Testis (tissue), 3 donors: ENCODE measurements around the gene KCNQ1. TPM values are rescaled to one million over a fixed set of nuclear protein-coding genes. Genes with fewer than 3 reads are reported as not detected.

Experiments
- DNase-seq: peaks from one replicate; pipeline ENCODE4 v3.0.0-alpha.2; 2019
- H3K27ac ChIP-seq, 2 donors: fragments of 200-600 bp; sonication (generic); one replicate each; pipeline ENCODE4 v1.5.1; 2019
- H3K27me3 ChIP-seq: fragments of 200-600 bp; sonication (generic); one replicate; pipeline ENCODE4 v1.5.1; 2019
- H3K36me3 ChIP-seq: fragments of 200-600 bp; sonication (generic); one replicate; pipeline ENCODE4 v1.5.1; 2017; ENCODE audit warnings: low read depth; ENCODE audit errors: missing control alignments
- H3K4me1 ChIP-seq: fragments of 200-600 bp; sonication (generic); one replicate; pipeline ENCODE4 v1.5.1; 2019
- H3K4me3 ChIP-seq, 2 donors: fragments of 200-600 bp; sonication (generic); one replicate each; pipeline ENCODE4 v1.5.1; 2017 to 2019
- H3K9me3 ChIP-seq: fragments of 200-600 bp; sonication (generic); one replicate; pipeline ENCODE4 v1.5.1; 2017
- POLR2A ChIP-seq: fragments of 450-650 bp; IDR thresholded peaks from one replicate; pipeline ENCODE4 v1.6.1; 2017; ENCODE audit warnings: antibody characterized with exemption, mild to moderate bottlenecking, moderate library complexity
- WGBS, 2 donors: methylation state at CpG; one replicate each; pipeline ENCODE4 v1.1.5; 2018; 5-methylcytosine and 5-hydroxymethylcytosine counted together
- intact Hi-C: fragments of 100-400 bp; cut with DNase I; formaldehyde crosslinking; loops from one replicate; pipeline ENCODE4 v1.15.1; 2023; ENCODE audit warnings: low total_unique reads
- polyA plus RNA-seq: library from polyadenylated mRNA; stranded (reverse); fragments of 350-450 nt; fragmentation: Illumina TruSeq; extraction: RNeasy Lipid Tissue Mini Kit (QIAGEN cat#74804); gene quantifications from one replicate; pipeline ENCODE4 v1.2.3, GENCODE V29; 2014; ENCODE audit warnings: low read depth, low replicate concordance; ENCODE audit not compliant: insufficient read depth
- total RNA-seq, 2 donors: library from RNA; depleted of rRNA; stranded (reverse); fragments of >200 nt; gene quantifications; one replicate each; pipeline ENCODE4 v1.2.3, GENCODE V29; 2016
- TF ChIP-seq, protein P1 (sequence below), 3 experiments: fragments of 450-650 bp in 2 of 3; fragments of 200-600 bp in 1 of 3; sonication (generic) in 1 of 3; IDR thresholded peaks; one replicate each; pipeline ENCODE4 v1.5.1; 2016 to 2019; ENCODE audit warnings: antibody characterized with exemption in 3 of 3, mild to moderate bottlenecking in 2 of 3, moderate library complexity in 1 of 3

KCNQ1 gene
- total and polyA plus RNA-seq, 3 donors from 2014 or later: 6.0 to 24.2 (median 12.8) TPM

DNA sequence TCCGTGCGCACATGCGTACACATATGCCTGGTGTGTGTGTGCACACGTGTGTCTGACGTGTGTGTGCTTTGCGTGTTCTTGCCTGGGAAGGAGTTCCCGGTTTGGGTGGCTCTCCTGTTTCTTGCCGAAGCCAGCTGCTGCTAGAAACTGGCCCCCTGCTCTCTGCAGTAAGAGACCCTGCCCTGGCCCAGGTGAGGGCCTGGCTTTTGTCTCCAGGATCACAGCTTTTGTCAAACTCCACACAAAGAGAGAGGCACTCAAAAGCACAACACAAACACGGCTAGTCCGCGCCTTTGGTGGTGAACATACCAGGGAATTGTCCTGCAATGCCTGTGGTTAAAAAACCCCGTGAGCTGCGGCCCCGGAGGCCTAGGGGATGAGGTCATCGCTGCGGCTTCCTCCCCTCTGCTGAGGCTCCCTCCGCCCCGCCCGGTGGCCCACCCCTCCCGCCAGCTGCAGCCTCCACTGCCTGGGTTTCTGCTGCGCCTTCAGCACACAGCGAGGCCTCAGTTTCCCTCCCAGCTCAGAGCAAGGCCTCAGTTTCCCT, 88.9 kb downstream of the KCNQ1 start:
- Histone ChIP-seq H3K27me3 (no peaks in the 10 kb centered on the region), H3K27ac (no peak overlapping the region), H3K4me1 (peaks cover 7% of the 10 kb centered on the region), H3K9me3 (no peaks in the 10 kb centered on the region), H3K4me3 (peak overlapping the region in 1 of 2 donors; percentile 38), H3K36me3 (no peaks in the 10 kb centered on the region)
- intact Hi-C loops: loop anchor here (2.0 to 5.0 kb wide), 2 partner anchors 106 to 355 kb away; no protein-coding TSS in a partner anchor
- peak; percentile 51 for DNase-seq
- WGBS, 2 donors: 55 to 64% methylated on average over 14 to 22 of the region's 22 CpGs
- TF ChIP-seq, protein P1, sequence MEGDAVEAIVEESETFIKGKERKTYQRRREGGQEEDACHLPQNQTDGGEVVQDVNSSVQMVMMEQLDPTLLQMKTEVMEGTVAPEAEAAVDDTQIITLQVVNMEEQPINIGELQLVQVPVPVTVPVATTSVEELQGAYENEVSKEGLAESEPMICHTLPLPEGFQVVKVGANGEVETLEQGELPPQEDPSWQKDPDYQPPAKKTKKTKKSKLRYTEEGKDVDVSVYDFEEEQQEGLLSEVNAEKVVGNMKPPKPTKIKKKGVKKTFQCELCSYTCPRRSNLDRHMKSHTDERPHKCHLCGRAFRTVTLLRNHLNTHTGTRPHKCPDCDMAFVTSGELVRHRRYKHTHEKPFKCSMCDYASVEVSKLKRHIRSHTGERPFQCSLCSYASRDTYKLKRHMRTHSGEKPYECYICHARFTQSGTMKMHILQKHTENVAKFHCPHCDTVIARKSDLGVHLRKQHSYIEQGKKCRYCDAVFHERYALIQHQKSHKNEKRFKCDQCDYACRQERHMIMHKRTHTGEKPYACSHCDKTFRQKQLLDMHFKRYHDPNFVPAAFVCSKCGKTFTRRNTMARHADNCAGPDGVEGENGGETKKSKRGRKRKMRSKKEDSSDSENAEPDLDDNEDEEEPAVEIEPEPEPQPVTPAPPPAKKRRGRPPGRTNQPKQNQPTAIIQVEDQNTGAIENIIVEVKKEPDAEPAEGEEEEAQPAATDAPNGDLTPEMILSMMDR (IDR thresholded peaks at IDR 0.05): no peak
- no peak for TF ChIP-seq POLR2A

DNA sequence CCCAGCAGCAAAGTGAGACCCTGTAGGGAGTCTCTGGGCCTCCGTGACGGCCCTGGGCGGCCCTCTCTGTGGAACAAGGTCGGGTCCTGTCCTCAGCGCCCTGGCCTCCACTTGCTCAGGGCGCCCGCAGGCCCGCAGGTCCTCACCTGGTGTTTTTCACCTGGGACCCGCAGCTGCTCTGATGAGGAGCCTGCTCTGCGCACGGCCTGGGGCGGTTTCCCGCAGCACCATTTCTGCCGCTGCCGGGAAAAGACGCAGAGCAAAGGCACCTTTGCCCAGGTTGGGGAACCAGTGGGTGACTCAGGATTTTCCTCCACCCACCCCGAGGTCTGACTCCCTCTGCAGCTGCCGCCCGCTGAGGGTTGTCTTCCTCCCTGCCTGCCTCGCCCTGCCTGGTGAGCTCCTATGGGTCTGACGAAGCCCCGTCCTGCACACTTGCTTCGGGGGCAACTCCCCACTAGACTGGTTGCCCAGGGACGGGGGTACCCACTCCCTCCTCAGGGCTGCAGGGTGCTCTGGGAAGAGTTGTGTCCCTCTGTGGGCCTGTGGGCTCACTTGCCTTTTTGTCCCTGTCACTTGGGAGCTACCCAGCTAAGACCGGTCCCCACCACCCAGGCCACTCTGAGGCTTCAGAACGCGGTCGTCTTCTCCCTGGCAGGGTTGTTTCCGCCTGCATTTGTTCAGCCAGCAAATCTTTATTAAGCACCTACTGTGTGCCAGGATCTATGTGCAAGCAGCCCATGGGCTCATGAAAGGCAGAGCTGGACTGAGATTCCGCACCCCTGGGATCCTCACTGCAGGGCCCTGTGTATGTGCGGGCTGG, 89.5 kb downstream of the KCNQ1 start:
- no peaks in the 10 kb centered on the region for H3K27me3 ChIP-seq
- peaks cover 7% of the 10 kb centered on the region for H3K4me1 ChIP-seq
- intact Hi-C loops: loop anchor here (5.0 kb wide), 1 partner anchor 107 kb away; no protein-coding TSS in a partner anchor
- TF ChIP-seq, protein P1 (IDR thresholded peaks at IDR 0.05): no peak
- no peak for TF ChIP-seq POLR2A
- 85 to 87% methylated on average over 8 to 31 of the region's 31 CpGs for WGBS, 2 donors
- DNase-seq: no peak
- H3K27ac ChIP-seq: no peak overlapping the region
- H3K36me3 ChIP-seq: no peaks in the 10 kb centered on the region
- no peaks in the 10 kb centered on the region for H3K9me3 ChIP-seq
- peak overlapping the region in 1 of 2 donors; percentile 38 for H3K4me3 ChIP-seq

DNA sequence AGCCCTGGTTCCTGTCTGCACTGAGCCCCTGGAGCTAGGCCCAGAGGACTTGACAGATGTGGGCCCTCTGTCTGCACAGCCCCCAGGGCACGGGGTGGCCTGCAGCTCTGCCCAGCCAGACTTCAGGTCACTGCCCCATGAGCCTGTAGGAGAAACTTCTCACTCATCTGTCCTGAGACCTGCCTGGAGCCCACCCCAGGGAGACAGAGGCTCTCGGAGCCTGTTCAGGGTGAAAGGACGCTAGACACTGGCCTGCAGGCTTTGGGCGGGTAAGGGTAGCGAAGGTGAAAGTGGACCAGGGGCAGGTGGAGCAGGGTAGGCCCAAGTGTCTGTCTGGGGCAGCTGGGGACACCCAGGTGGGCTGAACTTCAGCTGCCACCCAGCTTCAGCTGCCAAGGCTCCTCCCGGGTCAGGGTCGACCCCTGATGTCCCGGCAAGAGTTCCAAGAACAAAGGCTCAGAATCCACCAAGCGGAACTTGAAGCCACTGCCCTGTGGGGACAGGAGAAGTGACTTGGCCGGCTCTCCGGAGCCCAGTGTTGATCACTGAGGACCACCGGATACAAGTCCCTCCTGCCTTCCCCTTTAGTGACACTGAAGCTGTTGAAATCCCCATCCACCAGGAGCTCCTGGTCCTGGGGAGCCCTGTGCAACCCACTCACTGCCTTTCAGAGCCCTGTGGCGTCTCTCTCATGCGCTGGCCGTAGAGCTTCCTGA, 90.3 kb downstream of the KCNQ1 start:
- TF ChIP-seq POLR2A: no peak
- TF ChIP-seq, protein P1 (IDR thresholded peaks at IDR 0.05): no peak
- Histone ChIP-seq H3K4me1 (peaks cover 7% of the 10 kb centered on the region), H3K9me3 (no peaks in the 10 kb centered on the region), H3K27me3 (no peaks in the 10 kb centered on the region), H3K27ac (no peak overlapping the region), H3K4me3 (no peak overlapping the region), H3K36me3 (no peaks in the 10 kb centered on the region)
- no peak for DNase-seq
- intact Hi-C loops: loop anchor here (5.0 kb wide), 1 partner anchor 108 kb away; no protein-coding TSS in a partner anchor
- 91 to 92% methylated on average over 5 to 13 of the region's 15 CpGs for WGBS, 2 donors

DNA sequence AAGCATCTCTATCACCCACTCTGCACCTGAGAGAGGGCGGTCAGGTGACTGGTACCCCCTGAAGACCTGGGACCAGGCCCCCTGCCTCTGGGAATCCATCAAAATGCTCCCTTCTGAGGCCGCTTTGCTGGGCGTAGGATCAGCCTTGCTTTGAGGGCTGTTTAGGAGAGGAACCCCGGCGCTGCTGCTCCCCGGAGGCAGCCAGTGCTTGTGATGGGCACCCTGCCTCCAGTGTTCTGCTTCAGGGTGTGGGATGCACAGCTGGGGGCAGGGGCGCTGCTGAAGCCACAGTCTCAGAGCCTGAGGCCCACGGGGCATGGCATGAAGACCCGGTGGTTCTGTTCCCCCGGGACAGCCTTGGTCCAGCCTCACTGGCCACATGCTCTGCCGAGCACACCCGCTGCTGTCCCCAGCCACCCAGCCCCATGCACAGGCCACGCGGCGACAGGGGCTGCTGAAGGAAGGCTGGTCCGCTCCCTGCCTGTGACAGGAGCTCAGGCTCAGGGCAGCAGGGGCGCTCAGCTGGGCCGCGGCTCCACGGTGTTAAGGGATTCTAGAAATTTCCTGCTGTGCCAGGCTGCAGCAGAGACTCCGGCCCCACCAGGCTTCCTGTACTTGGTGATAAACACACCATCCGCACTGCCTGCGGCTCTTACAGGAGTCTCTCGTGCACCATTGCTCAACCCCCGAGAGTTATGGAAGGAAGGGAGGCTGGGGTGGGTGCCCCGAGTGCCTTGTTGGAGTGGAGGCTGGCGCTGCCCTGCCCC, 91.0 kb downstream of the KCNQ1 start:
- Histone ChIP-seq H3K27me3 (no peaks in the 10 kb centered on the region), H3K4me1 (peaks cover 7% of the 10 kb centered on the region), H3K36me3 (no peaks in the 10 kb centered on the region), H3K27ac (no peak overlapping the region), H3K4me3 (no peak overlapping the region), H3K9me3 (no peaks in the 10 kb centered on the region)
- 93 to 94% methylated on average over 18 to 27 of the region's 27 CpGs for WGBS, 2 donors
- DNase-seq: no peak
- intact Hi-C loops: no loop called here
- no peak for TF ChIP-seq POLR2A
- TF ChIP-seq, protein P1 (IDR thresholded peaks at IDR 0.05): no peak
